ENCODE results near the gene FAAP100. TPM values are rescaled to one million over a fixed set of nuclear protein-coding genes. Genes with fewer than 3 reads are reported as not detected.

Gene FAAP100
- total RNA-seq, 1 donor from 2014 or later: 21.4 TPM

GRCh38 chr17:81529437-81529803 is 22.7 kb downstream of the FAAP100 start:
- TF ChIP-seq POLR2AphosphoS5 (IDR thresholded peaks at IDR 0.05; ENCODE audit: insufficient read depth in 1 of 2, low read depth in 1 of 2) (no peak), POLR2A (IDR thresholded peaks at IDR 0.05) (no peak)
- no peaks in the 10 kb centered on the region for H3K36me3 ChIP-seq
- intact Hi-C loops (cut with DNase I): no loop called here
- H3K27me3 ChIP-seq: no peaks in the 10 kb centered on the region
- H3K4me3 ChIP-seq: no peak overlapping the region
- peaks cover 9% of the 10 kb centered on the region for H3K4me1 ChIP-seq
- no peak for DNase-seq (ENCODE audit: extremely low spot score in 2 of 2)
- H3K27ac ChIP-seq: no peak overlapping the region
- H3K9me3 ChIP-seq: no peaks in the 10 kb centered on the region

- H3K4me3 ChIP-seq: no peak overlapping the region
- H3K27ac ChIP-seq: no peak overlapping the region
- H3K27me3 ChIP-seq: no peaks in the 10 kb centered on the region
- no peaks in the 10 kb centered on the region for H3K9me3 ChIP-seq
- no peaks in the 10 kb centered on the region for H3K36me3 ChIP-seq
- DNase-seq (ENCODE audit: extremely low spot score in 2 of 2): no peak
- peaks cover 9% of the 10 kb centered on the region for H3K4me1 ChIP-seq
- intact Hi-C loops (cut with DNase I): no loop called here
- no peak for TF ChIP-seq POLR2A (IDR thresholded peaks at IDR 0.05)
- no peak for TF ChIP-seq POLR2AphosphoS5 (IDR thresholded peaks at IDR 0.05; ENCODE audit: insufficient read depth in 1 of 2, low read depth in 1 of 2)
- no peak for TF ChIP-seq CTCF (IDR thresholded peaks at IDR 0.05)
Observed at GRCh38 chr17:81528651-81529436, 23.3 kb downstream of the FAAP100 start.

- no peak for DNase-seq (ENCODE audit: extremely low spot score in 2 of 2)
- no peaks in the 10 kb centered on the region for H3K36me3 ChIP-seq
- no peaks in the 10 kb centered on the region for H3K9me3 ChIP-seq
- H3K27ac ChIP-seq: no peak overlapping the region
- H3K27me3 ChIP-seq: peaks cover 1% of the 10 kb centered on the region
- intact Hi-C loops (cut with DNase I): no loop called here
- H3K4me3 ChIP-seq: no peak overlapping the region
- peaks cover 13% of the 10 kb centered on the region for H3K4me1 ChIP-seq
- TF ChIP-seq CTCF (IDR thresholded peaks at IDR 0.05) (no peak), POLR2A (IDR thresholded peaks at IDR 0.05) (no peak), POLR2AphosphoS5 (IDR thresholded peaks at IDR 0.05; ENCODE audit: insufficient read depth in 1 of 2, low read depth in 1 of 2) (no peak)
Observed at GRCh38 chr17:81528384-81528650, 23.8 kb downstream of the FAAP100 start.

- H3K27me3 ChIP-seq: peaks cover 6% of the 10 kb centered on the region
- intact Hi-C loops (cut with DNase I): no loop called here
- H3K9me3 ChIP-seq: no peaks in the 10 kb centered on the region
- no peaks in the 10 kb centered on the region for H3K36me3 ChIP-seq
- peaks cover 16% of the 10 kb centered on the region for H3K4me1 ChIP-seq
- TF ChIP-seq POLR2A (IDR thresholded peaks at IDR 0.05): no peak
- TF ChIP-seq CTCF (IDR thresholded peaks at IDR 0.05): no peak
- no peak for TF ChIP-seq POLR2AphosphoS5 (IDR thresholded peaks at IDR 0.05; ENCODE audit: insufficient read depth in 1 of 2, low read depth in 1 of 2)
- DNase-seq (ENCODE audit: extremely low spot score in 2 of 2): no peak
- H3K27ac ChIP-seq: no peak within 1 kb of the TSS
- H3K4me3 ChIP-seq: no peak within 1 kb of the TSS
Observed at GRCh38 chr17:81527591-81528383, 24.4 kb downstream of the FAAP100 start, which contains the start of gene FSCN2. FSCN2 (plus strand) TSS chr17:81528377; CDS start chr17:81528532, 155 bp downstream.

- Histone ChIP-seq H3K36me3 (no peaks in the 10 kb centered on the region), H3K9me3 (no peaks in the 10 kb centered on the region), H3K27ac (no peak overlapping the region), H3K27me3 (peaks cover 8% of the 10 kb centered on the region), H3K4me1 (peaks cover 16% of the 10 kb centered on the region), H3K4me3 (no peak overlapping the region)
- DNase-seq (ENCODE audit: extremely low spot score in 2 of 2): no peak
- intact Hi-C loops (cut with DNase I): no loop called here
- TF ChIP-seq POLR2AphosphoS5 (IDR thresholded peaks at IDR 0.05; ENCODE audit: insufficient read depth in 1 of 2, low read depth in 1 of 2) (no peak), CTCF (IDR thresholded peaks at IDR 0.05) (no peak), POLR2A (IDR thresholded peaks at IDR 0.05) (no peak)
Observed at GRCh38 chr17:81526662-81527571, 25.2 kb downstream of the FAAP100 start.

Data from vagina (tissue), 2 donors.